HFFc6 (cell line): ENCODE data around the gene USP24. TPM values are rescaled to one million over a fixed set of nuclear protein-coding genes. Genes with fewer than 3 reads are reported as not detected.
A peak's percentile ranks its signal among the peaks of the same experiment; 100 is the strongest.

Experiments
- DNase-seq: peaks from one replicate; pipeline ENCODE4 v3.0.0-alpha.2; 2018
- H3K27ac Mint-ChIP-seq: 2 replicates; pipeline ENCODE4 v1.8.0; 2020; ENCODE audit warnings: mild to moderate bottlenecking, mixed read lengths
- H3K27me3 Mint-ChIP-seq: 2 replicates; pipeline ENCODE4 v1.8.0; 2021; ENCODE audit warnings: mild to moderate bottlenecking, moderate library complexity, mixed read lengths; ENCODE audit not compliant: insufficient read depth
- H3K36me3 Mint-ChIP-seq: 2 replicates; pipeline ENCODE4 v1.8.0; 2021; ENCODE audit warnings: low read depth, mixed read lengths
- H3K4me1 Mint-ChIP-seq: 2 replicates; pipeline ENCODE4 v1.8.0; 2020; ENCODE audit warnings: low read depth, mixed read lengths
- H3K4me3 Mint-ChIP-seq: 2 replicates; pipeline ENCODE4 v1.8.0; 2020; ENCODE audit warnings: mild to moderate bottlenecking, moderate library complexity, mixed read lengths
- H3K9me3 Mint-ChIP-seq: 2 replicates; pipeline ENCODE4 v1.8.0; 2020; ENCODE audit warnings: mild to moderate bottlenecking, mixed read lengths
- CTCF ChIP-seq: fragments of 200-600 bp; sonication (generic); IDR thresholded peaks from 2 replicates; pipeline ENCODE4 v1.5.0; 2021; ENCODE audit warnings: antibody characterized with exemption, mild to moderate bottlenecking
- total RNA-seq, 6 experiments: library from RNA; stranded (reverse); fragmentation: NEBNext Ultra II Directional; extraction: Animal tissue kit (Norgen Biotek cat#: 25700); gene quantifications; 2 replicates in 1 of 6; 3 replicates in 5 of 6; pipeline ENCODE4 v1.2.3, GENCODE V29; 2021

Gene USP24
- total RNA-seq, 6 experiments from 2014 or later, result 22.5 to 27.8 (median 25.0) TPM

GRCh38 chr1:55095095-55095494 lies 120.1 kb downstream of the USP24 start:
- DNase-seq, result no peak
- Mint-ChIP-seq H3K4me3 (no peak overlapping the region), H3K9me3 (no peaks in the 10 kb centered on the region), H3K4me1 (no peaks in the 10 kb centered on the region; the same call in 1 of the 2 replicates), H3K36me3 (peaks cover 69% of the 10 kb centered on the region), H3K27me3 (no peaks in the 10 kb centered on the region; the same call in 1 of the 2 replicates), H3K27ac (no peak overlapping the region)
- no peak for TF ChIP-seq CTCF

GRCh38 chr1:55092475-55092874 lies 122.7 kb downstream of the USP24 start:
- H3K4me3 Mint-ChIP-seq, result no peak overlapping the region
- peaks cover 61% of the 10 kb centered on the region for H3K36me3 Mint-ChIP-seq
- no peak for DNase-seq
- no peak for TF ChIP-seq CTCF
- peaks cover 5% of the 10 kb centered on the region; the same call in 1 of the 2 replicates for H3K4me1 Mint-ChIP-seq
- no peaks in the 10 kb centered on the region; the same call in 1 of the 2 replicates for H3K27me3 Mint-ChIP-seq
- no peak overlapping the region for H3K27ac Mint-ChIP-seq
- H3K9me3 Mint-ChIP-seq, result no peaks in the 10 kb centered on the region

DNA sequence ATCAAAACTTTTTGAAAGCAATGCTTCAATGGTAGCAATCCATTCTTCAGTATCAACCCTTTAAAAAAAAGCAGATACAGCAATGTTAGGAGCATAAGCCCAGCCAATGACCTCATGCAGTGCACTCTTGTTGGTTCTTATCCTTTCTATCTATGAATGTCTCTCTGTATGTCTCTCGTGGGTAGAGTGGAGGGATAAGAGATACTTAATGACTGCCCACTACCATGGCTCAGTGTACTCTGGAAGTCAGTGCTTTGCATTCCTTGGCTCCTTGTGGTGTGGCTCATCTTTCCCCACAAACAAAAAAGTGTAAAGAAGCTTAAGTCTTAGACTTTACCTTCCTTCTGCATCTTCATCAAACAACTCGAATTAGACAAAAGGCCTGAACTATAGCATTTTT lies 125.5 kb downstream of the USP24 start:
- H3K9me3 Mint-ChIP-seq, result no peaks in the 10 kb centered on the region
- no peak overlapping the region for H3K27ac Mint-ChIP-seq
- peaks cover 5% of the 10 kb centered on the region; the same call in 1 of the 2 replicates for H3K4me1 Mint-ChIP-seq
- peaks cover 38% of the 10 kb centered on the region for H3K36me3 Mint-ChIP-seq
- H3K27me3 Mint-ChIP-seq, result no peaks in the 10 kb centered on the region
- DNase-seq, result peak; percentile 8
- no peak overlapping the region for H3K4me3 Mint-ChIP-seq
- TF ChIP-seq CTCF, result no peak

- H3K4me3 Mint-ChIP-seq, result no peak overlapping the region
- no peak for TF ChIP-seq CTCF
- no peaks in the 10 kb centered on the region for H3K27me3 Mint-ChIP-seq
- H3K9me3 Mint-ChIP-seq, result no peaks in the 10 kb centered on the region
- no peak overlapping the region for H3K27ac Mint-ChIP-seq
- peaks cover 31% of the 10 kb centered on the region for H3K36me3 Mint-ChIP-seq
- H3K4me1 Mint-ChIP-seq, result peaks cover 5% of the 10 kb centered on the region; the same call in 1 of the 2 replicates
- no peak for DNase-seq
Measured at GRCh38 chr1:55088413-55088812, 126.8 kb downstream of the USP24 start.

- no peak for TF ChIP-seq CTCF
- H3K36me3 Mint-ChIP-seq, result peaks cover 27% of the 10 kb centered on the region
- no peaks in the 10 kb centered on the region for H3K9me3 Mint-ChIP-seq
- no peak overlapping the region for H3K27ac Mint-ChIP-seq
- no peak for DNase-seq
- no peaks in the 10 kb centered on the region for H3K27me3 Mint-ChIP-seq
- peaks cover 5% of the 10 kb centered on the region; the same call in 1 of the 2 replicates for H3K4me1 Mint-ChIP-seq
- H3K4me3 Mint-ChIP-seq, result no peak overlapping the region
Measured at GRCh38 chr1:55087439-55087838, 127.7 kb downstream of the USP24 start.

GRCh38 chr1:55084257-55084656 lies 130.9 kb downstream of the USP24 start:
- no peaks in the 10 kb centered on the region for H3K9me3 Mint-ChIP-seq
- H3K36me3 Mint-ChIP-seq, result peaks cover 24% of the 10 kb centered on the region
- H3K27ac Mint-ChIP-seq, result no peak overlapping the region
- no peaks in the 10 kb centered on the region for H3K27me3 Mint-ChIP-seq
- peaks cover 15% of the 10 kb centered on the region for H3K4me1 Mint-ChIP-seq
- no peak for DNase-seq
- TF ChIP-seq CTCF, result no peak
- H3K4me3 Mint-ChIP-seq, result no peak overlapping the region
